Mesendoderm (in vitro differentiated cells): ENCODE data around the gene DRGX.

Experiments
- DNase-seq: peaks from one replicate; pipeline ENCODE4 v3.0.0; 2013
- H2AK5ac ChIP-seq: 2 replicates; pipeline ENCODE4 v1.6.1; 2013; ENCODE audit warnings: low read length, inconsistent platforms
- H2BK120ac ChIP-seq: 2 replicates; pipeline ENCODE4 v1.6.1; 2013; ENCODE audit warnings: low read depth, mild to moderate bottlenecking, low read length, moderate library complexity, mixed read lengths
- H2BK15ac ChIP-seq: replicated peaks from 2 replicates; pipeline ENCODE4 v1.6.1; 2013; ENCODE audit warnings: low read depth, mild to moderate bottlenecking, moderate library complexity
- H2BK5ac ChIP-seq: 2 replicates; pipeline ENCODE4 v1.6.1; 2013; ENCODE audit warnings: low read length, inconsistent platforms
- H3K18ac ChIP-seq: 2 replicates; pipeline ENCODE4 v1.6.1; 2013; ENCODE audit warnings: mild to moderate bottlenecking, low read length, mixed read lengths
- H3K23ac ChIP-seq: one replicate; pipeline ENCODE4 v1.6.1; 2013; ENCODE audit warnings: low read length
- H3K27ac ChIP-seq: 2 replicates; pipeline ENCODE4 v1.5.1; 2013; ENCODE audit warnings: low read depth, mild to moderate bottlenecking, inconsistent platforms, low read length, moderate library complexity
- H3K27me3 ChIP-seq: 2 replicates; pipeline ENCODE4 v1.6.1; 2013; ENCODE audit warnings: low read length, control low read depth, mild to moderate bottlenecking, inconsistent platforms; ENCODE audit not compliant: insufficient read depth, poor library complexity
- H3K36me3 ChIP-seq: 2 replicates; pipeline ENCODE4 v1.6.1; 2013; ENCODE audit warnings: low read length, inconsistent platforms; ENCODE audit not compliant: control insufficient read depth, insufficient read depth
- H3K4ac ChIP-seq: one replicate; pipeline ENCODE4 v1.6.1; 2013; ENCODE audit warnings: low read depth, mild to moderate bottlenecking, low read length, moderate library complexity
- H3K4me1 ChIP-seq: 2 replicates; pipeline ENCODE4 v1.6.1; 2013; ENCODE audit warnings: low read depth, low read length, inconsistent platforms; ENCODE audit not compliant: control insufficient read depth
- H3K4me2 ChIP-seq: 2 replicates; pipeline ENCODE4 v1.6.1; 2013; ENCODE audit warnings: low read length
- H3K4me3 ChIP-seq: 2 replicates; pipeline ENCODE4 v1.5.1; 2013; ENCODE audit warnings: mild to moderate bottlenecking, low read length
- H3K56ac ChIP-seq: one replicate; pipeline ENCODE4 v1.6.1; 2013; ENCODE audit warnings: low read length
- H3K79me1 ChIP-seq: 2 replicates; pipeline ENCODE4 v1.6.1; 2013; ENCODE audit warnings: low read length, inconsistent platforms
- H3K79me2 ChIP-seq: 2 replicates; pipeline ENCODE4 v1.6.1; 2013; ENCODE audit warnings: mild to moderate bottlenecking, low read length; ENCODE audit not compliant: control insufficient read depth, insufficient read depth
- H3K9ac ChIP-seq: 2 replicates; pipeline ENCODE4 v1.6.1; 2013; ENCODE audit warnings: low read length, inconsistent platforms
- H4K5ac ChIP-seq: one replicate; pipeline ENCODE4 v1.6.1; 2013; ENCODE audit warnings: low read length
- H4K8ac ChIP-seq: one replicate; pipeline ENCODE4 v1.6.1; 2013; ENCODE audit warnings: low read depth, mild to moderate bottlenecking, control low read depth, low read length, moderate library complexity
- WGBS: extraction: QIAGEN DNeasy Blood & Tissue Kit; methylation state at CpG from one replicate; pipeline ENCODE4 v1.1.7; 2013; ENCODE audit warnings: low lambda C conversion rate, missing lambda C conversion rate; ENCODE audit not compliant: insufficient coverage; ENCODE audit errors: extremely low coverage; 5-methylcytosine and 5-hydroxymethylcytosine counted together

Gene DRGX

DNA sequence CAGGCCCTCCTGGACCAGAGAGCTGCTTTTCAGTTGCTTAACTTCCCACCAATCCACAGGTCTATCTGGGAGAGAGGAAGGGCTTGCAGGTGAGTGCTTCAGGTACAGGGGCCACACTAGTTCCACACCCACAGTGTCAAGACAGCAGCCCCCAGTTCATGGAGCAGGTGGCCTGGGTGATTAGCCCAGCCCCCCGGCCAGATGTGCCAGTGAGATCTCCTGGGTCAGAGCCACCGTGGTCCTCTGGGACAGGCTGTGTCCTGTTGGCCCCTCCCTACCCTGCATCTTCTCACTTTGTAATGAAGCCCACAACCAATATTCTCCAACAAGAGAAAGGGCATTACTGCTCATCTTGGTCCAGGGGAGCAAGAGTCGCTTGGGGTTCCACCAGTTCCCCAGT is 30.6 kb downstream of the DRGX start:
- DNase-seq, result peak; percentile 18

DNA sequence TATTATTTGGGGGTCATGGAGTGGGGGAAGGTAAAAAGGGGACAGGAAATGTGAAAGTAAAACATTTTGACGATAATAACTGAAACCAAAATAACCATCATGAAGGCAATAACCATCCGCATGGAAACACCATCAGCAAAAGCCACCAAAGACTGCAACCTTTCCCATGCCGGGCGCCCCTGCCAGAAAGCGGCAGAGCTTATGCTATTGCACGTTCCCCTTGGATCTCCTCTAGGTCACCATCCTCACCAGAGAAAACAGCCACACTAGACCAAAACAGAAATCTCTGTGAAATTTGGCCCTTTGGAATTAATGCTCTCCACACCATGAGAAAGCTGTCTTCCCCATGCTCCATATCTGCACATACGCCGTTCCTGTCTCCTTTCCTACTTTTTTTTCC is 31.1 kb downstream of the DRGX start:
- no peak overlapping the region for H3K4me3 ChIP-seq
- H3K18ac ChIP-seq, result no peak overlapping the region
- H3K36me3 ChIP-seq, result no peaks in the 10 kb centered on the region
- no peak overlapping the region for H2BK15ac ChIP-seq
- no peak overlapping the region for H3K4me2 ChIP-seq
- H4K8ac ChIP-seq, result no peak overlapping the region
- H3K27ac ChIP-seq, result no peak overlapping the region
- no CpG with 5 or more reads among the region's 8 CpGs for WGBS
- peaks cover 8% of the 10 kb centered on the region for H3K4me1 ChIP-seq
- H3K79me1 ChIP-seq, result no peaks in the 10 kb centered on the region
- no peaks in the 10 kb centered on the region for H3K27me3 ChIP-seq
- H4K5ac ChIP-seq, result no peak overlapping the region
- H2BK5ac ChIP-seq, result no peak overlapping the region
- H2BK120ac ChIP-seq, result no peak overlapping the region
- H3K56ac ChIP-seq, result no peak overlapping the region
- no peak overlapping the region for H3K23ac ChIP-seq
- H2AK5ac ChIP-seq, result no peak overlapping the region
- no peaks in the 10 kb centered on the region for H3K79me2 ChIP-seq
- no peak overlapping the region for H3K9ac ChIP-seq
- H3K4ac ChIP-seq, result no peak overlapping the region
- no peak for DNase-seq

More for the DNA sequence above, 30.6 kb downstream of the DRGX start:
- Histone ChIP-seq H3K9ac (no peak overlapping the region), H3K4me3 (no peak overlapping the region), H3K27me3 (no peaks in the 10 kb centered on the region), H3K27ac (no peak overlapping the region), H2BK120ac (no peak overlapping the region), H4K5ac (no peak overlapping the region), H3K79me2 (no peaks in the 10 kb centered on the region), H3K18ac (no peak overlapping the region), H3K23ac (no peak overlapping the region), H3K56ac (no peak overlapping the region), H3K79me1 (no peaks in the 10 kb centered on the region), H2AK5ac (no peak overlapping the region), H2BK15ac (no peak overlapping the region), H3K4ac (no peak overlapping the region), H2BK5ac (no peak overlapping the region), H3K4me1 (peaks cover 4% of the 10 kb centered on the region), H4K8ac (no peak overlapping the region), H3K4me2 (no peak overlapping the region), H3K36me3 (no peaks in the 10 kb centered on the region)
- no CpG with 5 or more reads among the region's 3 CpGs for WGBS

DNA sequence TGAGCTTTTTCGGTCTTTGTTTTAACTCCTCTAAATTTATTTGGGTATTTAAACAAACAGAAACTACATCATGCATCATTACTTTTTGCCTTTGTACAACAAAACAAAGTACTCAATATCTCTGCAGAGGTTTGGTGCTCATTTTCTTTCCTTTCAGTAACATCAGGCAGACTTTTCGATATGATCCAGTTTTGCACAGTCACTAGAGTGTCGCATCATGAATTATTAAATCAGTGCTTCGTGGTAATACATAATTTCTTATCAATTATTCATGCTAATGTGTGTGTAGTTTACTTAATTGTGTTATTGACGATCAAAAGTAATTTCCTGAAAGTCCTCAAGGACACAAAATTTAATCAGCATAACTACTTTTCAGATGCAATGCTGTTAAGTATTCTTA is 31.8 kb downstream of the DRGX start:
- Histone ChIP-seq H3K4me3 (no peak overlapping the region), H4K8ac (no peak overlapping the region), H3K79me2 (no peaks in the 10 kb centered on the region), H3K4me2 (no peak overlapping the region), H2BK5ac (no peak overlapping the region), H3K27me3 (no peaks in the 10 kb centered on the region), H4K5ac (no peak overlapping the region), H3K23ac (no peak overlapping the region), H2BK120ac (no peak overlapping the region), H3K27ac (no peak overlapping the region), H3K9ac (no peak overlapping the region), H3K79me1 (no peaks in the 10 kb centered on the region), H3K4ac (no peak overlapping the region), H3K36me3 (no peaks in the 10 kb centered on the region), H2AK5ac (no peak overlapping the region), H3K18ac (no peak overlapping the region), H3K56ac (no peak overlapping the region), H3K4me1 (peaks cover 8% of the 10 kb centered on the region), H2BK15ac (no peak overlapping the region)
- DNase-seq, result no peak
- WGBS, result no CpG with 5 or more reads among the region's 5 CpGs

DNA sequence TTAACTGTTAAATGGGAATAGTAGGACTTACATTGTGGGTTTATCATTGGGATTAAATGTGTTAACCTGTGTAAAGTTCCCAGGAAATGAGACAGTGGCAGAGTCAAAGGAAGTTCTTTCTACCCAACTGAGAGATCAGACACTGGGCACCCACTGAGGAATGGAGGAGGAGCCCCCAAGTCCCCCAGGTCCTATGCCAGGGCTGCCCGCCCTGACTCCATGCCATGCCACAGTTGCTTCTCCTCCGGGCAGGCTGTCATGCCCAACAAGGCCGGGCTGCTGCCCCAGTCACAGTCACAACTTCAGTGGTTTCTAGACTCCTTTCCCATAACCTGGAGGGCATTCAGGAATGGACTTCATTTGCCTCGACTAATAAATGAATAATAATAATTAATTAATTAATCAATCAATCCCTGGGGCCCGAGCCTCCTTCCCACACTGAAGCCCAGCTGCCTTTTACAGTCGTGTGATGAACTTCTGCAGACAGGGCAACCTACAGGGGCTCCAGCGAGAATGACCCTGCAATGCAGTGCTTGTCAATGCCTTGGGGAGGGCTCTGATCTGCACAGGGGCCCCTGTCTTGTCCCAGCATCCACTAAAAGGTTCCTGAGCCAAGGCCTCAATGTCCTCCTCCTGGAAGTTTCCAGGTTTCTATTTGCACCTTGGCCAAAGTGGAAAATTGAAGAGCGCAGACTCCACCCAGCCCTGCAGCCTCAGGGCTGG is 32.4 kb downstream of the DRGX start:
- Histone ChIP-seq H3K4me2 (no peak overlapping the region), H3K36me3 (no peaks in the 10 kb centered on the region), H2BK120ac (no peak overlapping the region), H4K8ac (no peak overlapping the region), H4K5ac (no peak overlapping the region), H3K27me3 (no peaks in the 10 kb centered on the region), H3K4me1 (peaks cover 8% of the 10 kb centered on the region), H3K9ac (no peak overlapping the region), H3K4me3 (no peak overlapping the region), H3K27ac (no peak overlapping the region), H3K56ac (no peak overlapping the region), H3K4ac (no peak overlapping the region), H2BK5ac (no peak overlapping the region), H3K79me2 (no peaks in the 10 kb centered on the region), H2AK5ac (no peak overlapping the region), H3K79me1 (no peaks in the 10 kb centered on the region), H2BK15ac (no peak overlapping the region), H3K23ac (no peak overlapping the region), H3K18ac (no peak overlapping the region)
- no CpG with 5 or more reads among the region's 8 CpGs for WGBS
- no peak for DNase-seq

DNA sequence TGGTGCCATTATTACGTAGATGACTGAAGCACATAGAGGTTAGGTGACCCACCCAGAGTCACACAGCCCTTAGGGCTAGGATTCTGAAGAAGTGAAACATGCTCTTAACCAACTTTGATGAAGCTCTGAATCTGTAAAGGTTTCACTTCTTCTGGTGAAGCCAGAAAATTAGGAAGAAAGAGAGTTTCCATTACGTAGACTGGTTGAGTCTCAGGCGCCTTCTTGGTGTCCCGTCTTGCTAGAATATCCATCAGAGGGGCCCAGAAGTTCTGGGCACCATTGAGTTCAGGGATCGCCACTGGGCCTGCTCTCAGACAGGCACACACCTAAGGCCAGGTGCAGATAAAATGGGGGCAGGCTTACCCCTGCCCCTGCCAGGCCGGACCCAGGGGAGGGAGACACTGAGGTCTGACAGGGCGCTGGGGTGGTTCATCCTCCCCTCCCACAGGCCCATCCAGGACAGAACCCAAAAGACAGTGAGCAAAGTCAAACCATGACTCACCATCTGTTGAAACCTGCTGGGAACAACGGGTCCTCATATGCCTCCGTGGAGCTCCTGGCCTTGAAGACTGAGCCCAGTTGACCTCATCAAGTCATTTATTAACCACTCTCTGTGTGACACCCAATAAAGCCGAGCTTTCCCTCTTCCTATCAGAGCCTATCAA is 33.2 kb downstream of the DRGX start:
- no peak overlapping the region for H3K56ac ChIP-seq
- peaks cover 8% of the 10 kb centered on the region for H3K4me1 ChIP-seq
- H3K79me2 ChIP-seq, result no peaks in the 10 kb centered on the region
- no peak overlapping the region for H4K8ac ChIP-seq
- H2AK5ac ChIP-seq, result no peak overlapping the region
- no peaks in the 10 kb centered on the region for H3K36me3 ChIP-seq
- H3K18ac ChIP-seq, result no peak overlapping the region
- H2BK15ac ChIP-seq, result no peak overlapping the region
- no peak overlapping the region for H3K27ac ChIP-seq
- H3K9ac ChIP-seq, result no peak overlapping the region
- H4K5ac ChIP-seq, result no peak overlapping the region
- no peak overlapping the region for H3K4me3 ChIP-seq
- no peaks in the 10 kb centered on the region for H3K27me3 ChIP-seq
- DNase-seq, result no peak
- H3K23ac ChIP-seq, result no peak overlapping the region
- no peak overlapping the region for H3K4me2 ChIP-seq
- H3K4ac ChIP-seq, result no peak overlapping the region
- no peak overlapping the region for H2BK5ac ChIP-seq
- H3K79me1 ChIP-seq, result no peaks in the 10 kb centered on the region
- no CpG with 5 or more reads among the region's 10 CpGs for WGBS
- no peak overlapping the region for H2BK120ac ChIP-seq
